Measurements from ENCODE around the gene MERTK. TPM values are rescaled to one million over a fixed set of nuclear protein-coding genes. Genes with fewer than 3 reads are reported as not detected.
"Not testable (repeated sequence)": the region's sequence is repeated elsewhere in the genome, so short reads cannot be mapped to it uniquely, and the experiment has no call there.

Gene MERTK
- total RNA-seq, 2 experiments from 2014 or later, result 0.43 to 0.70 TPM

- H3K4me1 Mint-ChIP-seq (ENCODE audit: low read depth), result peaks cover 3% of the 10 kb centered on the region
- ATAC-seq, result peak; percentile 34
- H3K36me3 Mint-ChIP-seq (ENCODE audit: low read depth), result no peaks in the 10 kb centered on the region
- H3K4me3 Mint-ChIP-seq, result no peak overlapping the region
- ChIA-PET POLR2A (no interaction called here), CTCF (interaction anchor here (1.0 kb wide), 1 partner anchor 18 kb away, joined by 3 read pairs; no protein-coding TSS in a partner anchor)
- H3K27me3 Mint-ChIP-seq, result peaks cover 6% of the 10 kb centered on the region
- no peak for DNase-seq
- H3K9me3 Mint-ChIP-seq, result peaks cover 8% of the 10 kb centered on the region
- no peak overlapping the region for H3K27ac Mint-ChIP-seq
- intact Hi-C loops (cut with micrococcal nuclease), result no loop called here
- TF ChIP-seq CTCF (IDR thresholded peaks at IDR 0.05), result no peak
Measured at GRCh38 chr2:112032689-112033465, 134.5 kb downstream of the MERTK start.

- DNase-seq (no peak), ATAC-seq (no peak)
- no peak for TF ChIP-seq CTCF (IDR thresholded peaks at IDR 0.05)
- Mint-ChIP-seq H3K9me3 (peaks cover 8% of the 10 kb centered on the region), H3K27me3 (peaks cover 6% of the 10 kb centered on the region), H3K36me3 (ENCODE audit: low read depth) (no peaks in the 10 kb centered on the region), H3K4me1 (ENCODE audit: low read depth) (peaks cover 3% of the 10 kb centered on the region), H3K27ac (no peak overlapping the region), H3K4me3 (no peak overlapping the region)
- CTCF ChIA-PET, result interaction anchor here (1.0 kb wide), 1 partner anchor 17 kb away, joined by 3 read pairs; no protein-coding TSS in a partner anchor
- intact Hi-C loops (cut with micrococcal nuclease), result no loop called here
- POLR2A ChIA-PET, result no interaction called here
Measured at GRCh38 chr2:112033600-112033999, 135.2 kb downstream of the MERTK start.

- TF ChIP-seq CTCF (IDR thresholded peaks at IDR 0.05), result no peak
- Mint-ChIP-seq H3K4me3 (no peak overlapping the region), H3K4me1 (ENCODE audit: low read depth) (peaks cover 3% of the 10 kb centered on the region), H3K9me3 (peaks cover 8% of the 10 kb centered on the region), H3K27ac (no peak overlapping the region), H3K27me3 (peaks cover 3% of the 10 kb centered on the region), H3K36me3 (ENCODE audit: low read depth) (no peaks in the 10 kb centered on the region)
- ChIA-PET CTCF (no interaction called here), POLR2A (no interaction called here)
- DNase-seq (no peak), ATAC-seq (no peak)
- intact Hi-C loops (cut with micrococcal nuclease), result no loop called here
Measured at GRCh38 chr2:112034924-112035323, 136.5 kb downstream of the MERTK start.

GRCh38 chr2:112035786-112036185 is 137.4 kb downstream of the MERTK start:
- intact Hi-C loops (cut with micrococcal nuclease), result no loop called here
- Mint-ChIP-seq H3K36me3 (ENCODE audit: low read depth) (no peaks in the 10 kb centered on the region), H3K27ac (no peak overlapping the region), H3K9me3 (peaks cover 8% of the 10 kb centered on the region), H3K4me1 (ENCODE audit: low read depth) (peaks cover 3% of the 10 kb centered on the region), H3K4me3 (no peak overlapping the region), H3K27me3 (peaks cover 3% of the 10 kb centered on the region)
- ChIA-PET POLR2A (no interaction called here), CTCF (no interaction called here)
- ATAC-seq (no peak), DNase-seq (no peak)
- no peak for TF ChIP-seq CTCF (IDR thresholded peaks at IDR 0.05)

- CTCF ChIA-PET, result interaction anchor here (0.8 kb wide), 1 partner anchor 99 kb away, joined by 3 read pairs; no protein-coding TSS in a partner anchor
- H3K9me3 Mint-ChIP-seq; ATAC-seq; H3K27me3 Mint-ChIP-seq; H3K4me1 Mint-ChIP-seq (ENCODE audit: low read depth); H3K27ac Mint-ChIP-seq; DNase-seq; H3K36me3 Mint-ChIP-seq (ENCODE audit: low read depth); POLR2A ChIA-PET; intact Hi-C loops (cut with micrococcal nuclease); H3K4me3 Mint-ChIP-seq: not testable (repeated sequence)
Measured at GRCh38 chr2:112039556-112039955, 141.1 kb downstream of the MERTK start.

- CTCF ChIA-PET; H3K9me3 Mint-ChIP-seq; DNase-seq; intact Hi-C loops (cut with micrococcal nuclease); H3K36me3 Mint-ChIP-seq (ENCODE audit: low read depth); H3K27ac Mint-ChIP-seq; H3K27me3 Mint-ChIP-seq; H3K4me3 Mint-ChIP-seq; H3K4me1 Mint-ChIP-seq (ENCODE audit: low read depth); ATAC-seq; POLR2A ChIA-PET: not testable (repeated sequence)
Measured at GRCh38 chr2:112040066-112040465, 141.7 kb downstream of the MERTK start.

GRCh38 chr2:112041460-112041859 is 143.1 kb downstream of the MERTK start:
- ATAC-seq; H3K4me1 Mint-ChIP-seq (ENCODE audit: low read depth); CTCF ChIA-PET; POLR2A ChIA-PET; H3K36me3 Mint-ChIP-seq (ENCODE audit: low read depth); H3K9me3 Mint-ChIP-seq; H3K4me3 Mint-ChIP-seq; intact Hi-C loops (cut with micrococcal nuclease); H3K27ac Mint-ChIP-seq; H3K27me3 Mint-ChIP-seq; DNase-seq: not testable (repeated sequence)

All from activated CD8-positive, alpha-beta T cell treated with anti-CD3 and anti-CD28 coated beads for 36 hours (primary cell).